Psoas muscle (tissue), 8 donors: ENCODE measurements around the gene NKIRAS2. TPM values are rescaled to one million over a fixed set of nuclear protein-coding genes. Genes with fewer than 3 reads are reported as not detected.

ENCODE experiments used
- ATAC-seq, 4 donors: fragments of 200-7000 bp; cut with Tn5 transposase; one replicate each; pipeline ENCODE4 v1.9.1; 2020; ENCODE audit warnings: moderate library complexity in 3 of 4, mild to moderate bottlenecking in 2 of 4
- DNase-seq, 2 donors: peaks; one replicate each; pipeline ENCODE4 v3.0.0-alpha.2; 2020
- H3K27ac ChIP-seq: fragments of 200-600 bp; one replicate; pipeline ENCODE4 v1.8.0; 2022
- H3K27me3 ChIP-seq, 3 donors: fragments of 200-600 bp in 1 of 3; one replicate each; pipeline versions ENCODE4 v1.6.1 to v1.8.0; 2013 to 2022; ENCODE audit warnings: low read length in 2 of 3, mild to moderate bottlenecking in 2 of 3, moderate library complexity in 1 of 3; ENCODE audit not compliant: insufficient read depth in 3 of 3
- H3K36me3 ChIP-seq, 2 donors: fragments of 200-600 bp in 1 of 2; one replicate each; pipeline versions ENCODE4 v1.6.1 to v1.8.0; 2013 to 2022; ENCODE audit warnings: low read depth in 1 of 2, mild to moderate bottlenecking in 1 of 2, moderate library complexity in 1 of 2; ENCODE audit not compliant: insufficient read depth in 1 of 2
- H3K4me1 ChIP-seq: fragments of 200-600 bp; one replicate; pipeline ENCODE4 v1.8.0; 2022
- H3K4me3 ChIP-seq: fragments of 200-600 bp; one replicate; pipeline ENCODE4 v1.8.0; 2022; ENCODE audit warnings: mild to moderate bottlenecking
- H3K9me3 ChIP-seq: fragments of 200-600 bp; one replicate; pipeline ENCODE4 v1.8.0; 2022
- CTCF ChIP-seq: fragments of 200-600 bp; IDR thresholded peaks from one replicate; pipeline ENCODE4 v1.8.0; 2022; ENCODE audit warnings: antibody characterized with exemption
- WGBS, 3 donors: extraction: QIAGEN DNeasy Blood & Tissue Kit; methylation state at CpG; one replicate each; pipeline versions ENCODE4 v1.1.6 to v1.1.7; 2013; 5-methylcytosine and 5-hydroxymethylcytosine counted together
- intact Hi-C, 2 donors: fragments of 100-400 bp; cut with DNase I; formaldehyde crosslinking; loops; one replicate each; pipeline versions ENCODE4 v1.11.0 to v1.14.2; 2022
- polyA plus RNA-seq, 3 donors: library from polyadenylated mRNA; stranded (reverse); fragments of 200-250 nt; gene quantifications; one replicate each; pipeline ENCODE4 v1.2.3, GENCODE V29; 2013
- total RNA-seq, 4 donors: library from RNA; stranded (reverse); fragmentation: NEBNext Ultra II Directional in 2 of 4; extraction: Animal tissue kit (Norgen Biotek cat#: 25700) in 2 of 4; gene quantifications; one replicate each; pipeline versions ENCODE4 v1.2.1 to v1.2.4, GENCODE V29; 2021 to 2023
- donor health status: healthy with polysubstance abuse.
- donor health status: DM: no; HTN: no; CAD: no; lungs with moderate emphysema.
- donor health status: Bipolar disorder and iron deficiency.
- donor health status: healthy.
- donor health status: DM: yes; HTN: yes; CAD: no.
- donor health status: DM: no; HTN: no; CAD: no.
- donor health status: DM: no; HTN: no; CAD: no.
- donor health status: DM: yes; HTN: yes; CAD: no.

Gene NKIRAS2
- total and polyA plus RNA-seq, 7 donors: 35.0 to 81.1 (median 41.5) TPM

- intact Hi-C loops: loop anchor here (5.0 kb wide), 1 partner anchor 33 kb away; no protein-coding TSS in a partner anchor
- no peak for ATAC-seq
- DNase-seq: no peak
- no peak overlapping the region for H3K27ac ChIP-seq
- peaks cover 10% of the 10 kb centered on the region for H3K4me1 ChIP-seq
- no peaks in the 10 kb centered on the region for H3K9me3 ChIP-seq
- H3K4me3 ChIP-seq: no peak overlapping the region
- no peaks in the 10 kb centered on the region for H3K27me3 ChIP-seq
- no peaks in the 10 kb centered on the region for H3K36me3 ChIP-seq
- no peak for TF ChIP-seq CTCF
- 77 to 86% (median 82%) methylated on average over 4 of the region's 4 CpGs for WGBS, 3 donors
Measured at GRCh38 chr17:42059815-42060214, 39.9 kb downstream of the NKIRAS2 start.

- no peaks in the 10 kb centered on the region for H3K27me3 ChIP-seq
- DNase-seq: no peak
- intact Hi-C loops: loop anchor here (5.0 kb wide), 1 partner anchor 33 kb away; no protein-coding TSS in a partner anchor
- H3K36me3 ChIP-seq: no peaks in the 10 kb centered on the region
- no peak overlapping the region for H3K4me3 ChIP-seq
- ATAC-seq: no peak
- no peak for TF ChIP-seq CTCF
- WGBS, 3 donors: 86 to 92% (median 91%) methylated on average over 4 of the region's 4 CpGs
- no peaks in the 10 kb centered on the region for H3K9me3 ChIP-seq
- H3K4me1 ChIP-seq: peaks cover 10% of the 10 kb centered on the region
- no peak overlapping the region for H3K27ac ChIP-seq
Measured at GRCh38 chr17:42060231-42060630, 40.3 kb downstream of the NKIRAS2 start.

GRCh38 chr17:42061646-42062487 is 42.0 kb downstream of the NKIRAS2 start:
- TF ChIP-seq CTCF: no peak
- Histone ChIP-seq H3K27ac (no peak overlapping the region), H3K36me3 (no peaks in the 10 kb centered on the region), H3K9me3 (no peaks in the 10 kb centered on the region), H3K4me1 (peaks cover 10% of the 10 kb centered on the region), H3K27me3 (no peaks in the 10 kb centered on the region), H3K4me3 (no peak overlapping the region)
- 69 to 74% (median 71%) methylated on average over 5 of the region's 5 CpGs for WGBS, 3 donors
- ATAC-seq (no peak), DNase-seq (no peak)
- intact Hi-C loops: loop anchor here (5.0 kb wide), 1 partner anchor 35 kb away; no protein-coding TSS in a partner anchor

GRCh38 chr17:42062681-42063080 is 42.8 kb downstream of the NKIRAS2 start:
- Histone ChIP-seq H3K36me3 (no peaks in the 10 kb centered on the region), H3K27ac (no peak overlapping the region), H3K4me3 (no peak overlapping the region), H3K9me3 (no peaks in the 10 kb centered on the region), H3K27me3 (no peaks in the 10 kb centered on the region), H3K4me1 (peaks cover 17% of the 10 kb centered on the region)
- intact Hi-C loops: loop anchor here (1.0 to 5.0 kb wide), 2 partner anchors 35 to 99 kb away; no protein-coding TSS in a partner anchor
- TF ChIP-seq CTCF: no peak
- WGBS, 3 donors: 86 to 92% (median 89%) methylated on average over 14 of the region's 14 CpGs
- ATAC-seq: no peak
- DNase-seq: no peak
